B cell (primary cell): Measurements from ENCODE around the gene AP3D1. TPM values are rescaled to one million over a fixed set of nuclear protein-coding genes. Genes with fewer than 3 reads are reported as not detected.
"Not testable (repeated sequence)": the region's sequence is repeated elsewhere in the genome, so short reads cannot be mapped to it uniquely, and the experiment has no call there.

Source experiments
- ATAC-seq: fragments of 200-7000 bp; cut with Tn5 transposase; one replicate; pipeline ENCODE4 v1.10.0; 2021; ENCODE audit warnings: low read depth, mild to moderate bottlenecking, moderate number of reproducible peaks, moderate library complexity
- CTCF ChIA-PET: fragments of 350-600 bp; sonication (Branson Sonifier 250); formaldehyde crosslinking; loops from one replicate; lab custom pipeline; 2021; ENCODE audit warnings: antibody characterized with exemption, inconsistent platforms; lab: Charles Lee
- POLR2A ChIA-PET: fragments of 350-600 bp; sonication (Branson Sonifier 250); formaldehyde crosslinking; loops from one replicate; lab custom pipeline; 2021; ENCODE audit warnings: antibody characterized with exemption; lab: Charles Lee
- DNase-seq: peaks from one replicate; pipeline ENCODE4 v3.0.0; 2013
- H2AFZ ChIP-seq: 2 replicates; pipeline ENCODE4 v1.6.1; 2012; ENCODE audit warnings: mild to moderate bottlenecking, low read depth, low read length; ENCODE audit not compliant: insufficient read depth, poor library complexity, severe bottlenecking
- H3K27ac ChIP-seq, 2 donors: 1 replicate in 1 of 2; 2 replicates in 1 of 2; pipeline ENCODE4 v1.5.1; 2012 to 2013; ENCODE audit warnings: low read length in 2 of 2, mild to moderate bottlenecking in 2 of 2, moderate library complexity in 1 of 2
- H3K27me3 ChIP-seq, 4 experiments: fragments of 200-600 bp in 1 of 4; sonication (generic) in 1 of 4; replicated peaks in 1 of 4; 1 replicate in 2 of 4; 2 replicates in 2 of 4; pipeline versions ENCODE4 v1.6.1 to v1.7.0; 2013 to 2016; ENCODE audit warnings: low read length in 3 of 4, mild to moderate bottlenecking in 2 of 4, mixed read lengths in 1 of 4, moderate library complexity in 1 of 4; ENCODE audit not compliant: insufficient read depth in 4 of 4, control insufficient read depth in 3 of 4; ENCODE audit errors: control extremely low read depth in 1 of 4
- H3K36me3 ChIP-seq, 2 experiments: replicated peaks in 1 of 2; 1 replicate in 1 of 2; 2 replicates in 1 of 2; pipeline versions ENCODE4 v1.6.1 to v1.7.1; 2013; ENCODE audit warnings: low read length in 1 of 2; ENCODE audit not compliant: insufficient read depth in 2 of 2, control insufficient read depth in 1 of 2; ENCODE audit errors: control extremely low read depth in 1 of 2, extremely low read depth in 1 of 2
- H3K4me1 ChIP-seq, 2 donors: fragments of 200-600 bp in 1 of 2; sonication (generic) in 1 of 2; 1 replicate in 1 of 2; 2 replicates in 1 of 2; pipeline versions ENCODE4 v1.5.1 to v1.6.1; 2013 to 2017; ENCODE audit warnings: low read length in 2 of 2; ENCODE audit not compliant: control insufficient read depth in 2 of 2, insufficient read depth in 2 of 2
- H3K4me2 ChIP-seq: replicated peaks from 2 replicates; pipeline ENCODE3; 2012; ENCODE audit warnings: mild to moderate bottlenecking, low read depth, low read length; ENCODE audit not compliant: poor library complexity, severe bottlenecking
- H3K4me3 ChIP-seq, 5 experiments: fragments of 200-600 bp in 1 of 5; sonication (generic) in 1 of 5; 1 replicate in 3 of 5; 2 replicates in 2 of 5; pipeline versions ENCODE4 v1.5.1 to v1.7.0; 2011 to 2016; ENCODE audit warnings: low read length in 4 of 5, mild to moderate bottlenecking in 4 of 5, low read depth in 2 of 5, control low read depth in 1 of 5, moderate library complexity in 1 of 5; ENCODE audit not compliant: insufficient read depth in 1 of 5; ENCODE audit errors: control extremely low read depth in 1 of 5, extremely low read depth in 1 of 5
- H3K79me2 ChIP-seq: fragments of 200-600 bp; sonication (generic); one replicate; pipeline ENCODE4 v1.6.0; 2016; ENCODE audit warnings: low read length; ENCODE audit not compliant: control insufficient read depth, insufficient read depth
- H3K9ac ChIP-seq: fragments of 200-600 bp; sonication (generic); 2 replicates; pipeline ENCODE4 v1.6.1; 2017; ENCODE audit warnings: mild to moderate bottlenecking, low read length, moderate library complexity
- H3K9me3 ChIP-seq, 3 donors: one replicate each; pipeline versions ENCODE4 v1.6.1 to v1.7.1; 2013; ENCODE audit warnings: low read length in 2 of 3; ENCODE audit not compliant: control insufficient read depth in 2 of 3, insufficient read depth in 1 of 3; ENCODE audit errors: control extremely low read depth in 1 of 3
- H4K20me1 ChIP-seq: 2 replicates; pipeline ENCODE4 v1.6.0; 2012; ENCODE audit warnings: mild to moderate bottlenecking, low read length; ENCODE audit not compliant: insufficient read depth, control insufficient read depth, poor library complexity, severe bottlenecking
- H3K27ac Mint-ChIP-seq: one replicate; pipeline ENCODE4 v1.8.0; 2021; ENCODE audit warnings: mixed read lengths
- H3K27me3 Mint-ChIP-seq: one replicate; pipeline ENCODE4 v1.8.0; 2021; ENCODE audit warnings: mixed read lengths
- H3K4me1 Mint-ChIP-seq: one replicate; pipeline ENCODE4 v1.8.0; 2021; ENCODE audit warnings: mixed read lengths
- H3K4me3 Mint-ChIP-seq: one replicate; pipeline ENCODE4 v1.8.0; 2021; ENCODE audit warnings: mixed read lengths
- H3K9me3 Mint-ChIP-seq: one replicate; pipeline ENCODE4 v1.8.0; 2022; ENCODE audit warnings: mixed read lengths; ENCODE audit not compliant: insufficient read depth
- EZH2 ChIP-seq: IDR thresholded peaks from 2 replicates; pipeline ENCODE4 v1.6.1; 2012; ENCODE audit warnings: borderline replicate concordance, low read depth, mild to moderate bottlenecking, moderate library complexity, low read length; ENCODE audit not compliant: insufficient read depth, poor library complexity, severe bottlenecking
- WGBS: methylation state at CpG from one replicate; pipeline ENCODE4 v1.1.5; 2013; ENCODE audit warnings: missing lambda C conversion rate; ENCODE audit not compliant: insufficient coverage; 5-methylcytosine and 5-hydroxymethylcytosine counted together
- intact Hi-C: fragments of 100-400 bp; cut with micrococcal nuclease; formaldehyde crosslinking; loops from one replicate; pipeline ENCODE4 v1.10.0; 2022
- polyA minus RNA-seq: library from RNA; depleted of rRNA, polyadenylated mRNA; stranded (reverse); fragments of >200 nt; gene quantifications from 2 replicates; pipeline ENCODE4 v1.2.3, GENCODE V29; 2012
- polyA plus RNA-seq: library from polyadenylated mRNA; depleted of rRNA; stranded (reverse); fragments of >200 nt; gene quantifications from 2 replicates; pipeline ENCODE4 v1.2.3, GENCODE V29; 2012
- total RNA-seq, 2 donors: library from RNA; stranded (reverse); fragments of 120-200 nt in 1 of 2; gene quantifications; 1 replicate in 1 of 2; 2 replicates in 1 of 2; pipeline versions ENCODE4 v1.2.3 to v1.2.4, GENCODE V29; 2013 to 2022
- TF ChIP-seq, protein P1 (sequence below): fragments of 200-600 bp; IDR thresholded peaks from one replicate; pipeline ENCODE4 v1.8.0; 2022; ENCODE audit warnings: antibody characterized with exemption, mild to moderate bottlenecking

AP3D1 gene
- total RNA-seq (96.4 and 108 TPM in 2 replicates), polyA plus RNA-seq (109 and 114 TPM in 2 replicates), polyA minus RNA-seq (77.0 and 120 TPM in 2 replicates)
- total RNA-seq (2013): 35.3 TPM

DNA sequence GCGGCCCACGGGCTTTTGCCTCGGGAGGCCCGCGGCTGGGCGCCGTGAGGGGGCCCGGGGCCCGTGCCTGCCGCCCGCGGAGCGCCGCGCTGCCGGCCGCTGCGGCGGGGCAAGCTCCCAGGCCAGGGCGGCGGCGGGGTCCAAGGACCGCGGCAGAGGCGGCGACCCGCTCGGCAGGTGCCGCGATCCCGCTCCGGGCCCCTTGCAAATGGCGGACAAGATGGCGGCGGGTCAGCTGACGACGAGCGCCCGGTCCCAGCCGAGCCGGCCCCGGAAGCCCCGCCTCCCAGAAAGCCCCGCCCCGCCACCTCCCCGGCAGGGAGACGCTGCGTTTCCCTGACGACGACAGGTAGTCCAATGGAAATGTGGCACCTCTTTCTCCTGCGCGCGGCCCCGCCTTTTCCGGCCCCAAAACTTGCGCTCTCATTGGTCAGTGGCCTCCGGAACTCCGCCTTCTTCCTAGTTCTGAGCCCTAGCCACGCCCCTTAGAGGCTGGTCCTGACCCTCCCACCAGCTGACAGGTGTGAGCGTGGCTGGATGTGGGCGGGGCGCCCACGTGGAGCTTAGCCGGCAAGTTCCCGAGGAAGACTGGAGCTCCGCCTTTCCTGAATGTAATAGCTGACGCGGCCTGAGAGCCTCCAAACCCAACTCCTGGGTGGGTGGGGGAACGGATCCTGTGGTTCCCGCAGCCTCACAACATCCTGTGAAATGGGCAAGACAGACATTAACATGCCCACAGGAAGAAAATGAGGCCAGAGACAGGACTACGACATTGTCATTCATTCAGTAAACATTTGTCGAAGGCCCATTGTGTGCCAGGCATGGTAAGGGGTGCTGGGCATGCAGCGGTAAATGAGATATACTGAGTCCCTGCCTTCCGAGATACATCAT, at the start of gene AP3D1:
AP3D1 (minus strand) TSS at position 228 of the 891 bp plus-strand sequence. CDS start 232 bp downstream, outside the sequence.
- peak within 1 kb of the TSS; percentile 18 to 90 for H3K27ac ChIP-seq
- H3K4me1 ChIP-seq: peaks cover 18 to 36% of the 10 kb centered on the region in 2 donors
- POLR2A ChIA-PET: interaction anchor here (0.5 to 1.8 kb wide), 14 partner anchors 12 to 471 kb away, joined by 3 to 7 read pairs (median 3); partner anchors contain the start of genes DOT1L, MOB3A and PLEKHJ1
- peak within 1 kb of the TSS; percentile 96 for H3K9ac ChIP-seq
- H3K27me3 Mint-ChIP-seq: no peaks in the 10 kb centered on the region
- peaks cover 37% of the 10 kb centered on the region for H4K20me1 ChIP-seq
- intact Hi-C loops: loop anchor here (1.0 to 10.0 kb wide), 10 partner anchors 12 to 323 kb away; partner anchors contain the start of genes DOT1L, GADD45B, IZUMO4 and MKNK2
- under 1% methylated on average over 71 of the region's 74 CpGs for WGBS
- peak within 1 kb of the TSS; percentile 90 for H3K27ac Mint-ChIP-seq
- H2AFZ ChIP-seq: peak within 1 kb of the TSS; percentile 80
- H3K4me1 Mint-ChIP-seq: peaks cover 37% of the 10 kb centered on the region
- no peak for TF ChIP-seq EZH2
- TF ChIP-seq, protein P1, sequence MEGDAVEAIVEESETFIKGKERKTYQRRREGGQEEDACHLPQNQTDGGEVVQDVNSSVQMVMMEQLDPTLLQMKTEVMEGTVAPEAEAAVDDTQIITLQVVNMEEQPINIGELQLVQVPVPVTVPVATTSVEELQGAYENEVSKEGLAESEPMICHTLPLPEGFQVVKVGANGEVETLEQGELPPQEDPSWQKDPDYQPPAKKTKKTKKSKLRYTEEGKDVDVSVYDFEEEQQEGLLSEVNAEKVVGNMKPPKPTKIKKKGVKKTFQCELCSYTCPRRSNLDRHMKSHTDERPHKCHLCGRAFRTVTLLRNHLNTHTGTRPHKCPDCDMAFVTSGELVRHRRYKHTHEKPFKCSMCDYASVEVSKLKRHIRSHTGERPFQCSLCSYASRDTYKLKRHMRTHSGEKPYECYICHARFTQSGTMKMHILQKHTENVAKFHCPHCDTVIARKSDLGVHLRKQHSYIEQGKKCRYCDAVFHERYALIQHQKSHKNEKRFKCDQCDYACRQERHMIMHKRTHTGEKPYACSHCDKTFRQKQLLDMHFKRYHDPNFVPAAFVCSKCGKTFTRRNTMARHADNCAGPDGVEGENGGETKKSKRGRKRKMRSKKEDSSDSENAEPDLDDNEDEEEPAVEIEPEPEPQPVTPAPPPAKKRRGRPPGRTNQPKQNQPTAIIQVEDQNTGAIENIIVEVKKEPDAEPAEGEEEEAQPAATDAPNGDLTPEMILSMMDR: no peak
- peak within 1 kb of the TSS; percentile 64 to 95 (median 82) for H3K4me3 ChIP-seq
- H3K4me2 ChIP-seq: peak within 1 kb of the TSS; percentile 98
- ATAC-seq (peak; percentile 91), DNase-seq (peak; percentile 100)
- H3K4me3 Mint-ChIP-seq: peak within 1 kb of the TSS; percentile 83
- no peaks in the 10 kb centered on the region for H3K9me3 ChIP-seq
- CTCF ChIA-PET: interaction anchor here (0.6 to 2.4 kb wide), 12 partner anchors 9 to 460 kb away, joined by 3 to 9 read pairs (median 4); partner anchors contain the start of genes IZUMO4, PLEKHJ1 and TIMM13
- H3K27me3 ChIP-seq: no peaks in the 10 kb centered on the region
- H3K9me3 Mint-ChIP-seq: no peaks in the 10 kb centered on the region
- H3K36me3 ChIP-seq: no peaks in the 10 kb centered on the region
- H3K79me2 ChIP-seq: peaks cover 54% of the 10 kb centered on the region

DNA sequence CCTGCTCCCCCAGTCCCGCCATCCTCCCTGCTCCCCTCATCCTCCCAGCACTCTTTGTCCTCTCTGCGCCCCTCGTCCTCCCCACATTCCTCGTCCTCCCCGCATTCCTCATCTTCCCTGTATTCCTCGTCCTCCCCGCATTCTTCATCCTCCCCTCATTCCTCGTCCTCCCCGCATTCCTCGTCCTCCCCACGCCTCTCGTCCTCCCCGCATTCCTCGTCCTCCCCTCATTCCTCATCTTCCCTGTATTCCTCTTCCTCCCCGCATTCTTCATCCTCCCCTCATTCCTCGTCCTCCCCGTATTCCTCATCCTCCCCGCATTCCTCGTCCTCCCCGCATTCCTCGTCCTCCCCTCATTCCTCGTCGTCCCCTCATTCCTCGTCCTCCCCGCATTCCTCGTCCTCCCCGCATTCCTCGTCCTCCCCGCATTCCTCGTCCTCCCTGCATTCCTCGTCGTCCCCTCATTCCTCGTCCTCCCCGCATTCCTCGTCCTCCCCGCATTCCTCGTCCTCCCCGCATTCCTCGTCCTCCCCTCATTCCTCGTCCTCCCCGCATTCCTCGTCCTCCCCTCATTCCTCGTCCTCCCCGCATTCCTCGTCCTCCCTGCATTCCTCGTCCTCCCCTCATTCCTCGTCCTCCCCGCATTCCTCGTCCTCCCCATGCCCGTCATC, 49.4 kb upstream of the AP3D1 start:
- WGBS: 97% methylated on average over 50 of the region's 50 CpGs
- peaks cover 0 to 36% of the 10 kb centered on the region in 2 experiments for H3K36me3 ChIP-seq
- H3K4me2 ChIP-seq, H3K4me3 ChIP-seq, H3K27ac Mint-ChIP-seq, H3K4me1 Mint-ChIP-seq, intact Hi-C loops, CTCF ChIA-PET, H3K27me3 Mint-ChIP-seq, H3K9me3 ChIP-seq, H2AFZ ChIP-seq, DNase-seq, H3K9me3 Mint-ChIP-seq, ATAC-seq, POLR2A ChIA-PET, H3K4me3 Mint-ChIP-seq, H3K27ac ChIP-seq, H3K4me1 ChIP-seq, H3K27me3 ChIP-seq, H3K9ac ChIP-seq: not testable (repeated sequence)
- H3K79me2 ChIP-seq: peaks cover 77% of the 10 kb centered on the region
- peaks cover 75% of the 10 kb centered on the region for H4K20me1 ChIP-seq
